DMS53 treated with DMSO at 0.1 percent for 48 hours (cell line): ENCODE measurements around the gene SMC2.

Experiments
- DNase-seq: peaks from one replicate; lab custom pipeline; 2025; ENCODE audit not compliant: unreplicated experiment; lab: John Stamatoyannopoulos, UW

SMC2 gene

GRCh38 chr9:104093647-104094533 lies at the start of gene SMC2:
TSS of gene SMC2 (plus strand) at chr9:104094309. CDS start at chr9:104095385, 1,076 bp downstream.
- DNase-seq, result peak; percentile 82

GRCh38 chr9:104068546-104068945 lies 25.6 kb upstream of the SMC2 start:
- no peak for DNase-seq

GRCh38 chr9:104069288-104069687 lies 24.8 kb upstream of the SMC2 start:
- no peak for DNase-seq

GRCh38 chr9:104071589-104071988 lies 22.5 kb upstream of the SMC2 start:
- no peak for DNase-seq

GRCh38 chr9:104073098-104073769 lies 20.9 kb upstream of the SMC2 start:
- no peak for DNase-seq

- no peak for DNase-seq
These were observed 20.4 kb upstream of the SMC2 start for GRCh38 chr9:104073770-104074133.

GRCh38 chr9:104074876-104075275 lies 19.2 kb upstream of the SMC2 start:
- DNase-seq, result no peak

- DNase-seq, result no peak
These were observed 18.0 kb upstream of the SMC2 start for GRCh38 chr9:104075801-104076753.

- no peak for DNase-seq
These were observed 15.5 kb upstream of the SMC2 start for GRCh38 chr9:104078596-104078995.

GRCh38 chr9:104080983-104081382 lies 13.1 kb upstream of the SMC2 start:
- DNase-seq, result no peak

- no peak for DNase-seq
These were observed 11.9 kb upstream of the SMC2 start for GRCh38 chr9:104082168-104082567.

GRCh38 chr9:104085525-104085924 lies 8.6 kb upstream of the SMC2 start:
- no peak for DNase-seq

- no peak for DNase-seq
These were observed 6.2 kb upstream of the SMC2 start for GRCh38 chr9:104087894-104088293.

- no peak for DNase-seq
These were observed 5.7 kb upstream of the SMC2 start for GRCh38 chr9:104088416-104088815.

GRCh38 chr9:104090578-104090977 lies 3.5 kb upstream of the SMC2 start:
- no peak for DNase-seq

- DNase-seq, result no peak
These were observed 3.0 kb upstream of the SMC2 start for GRCh38 chr9:104091116-104091515.

GRCh38 chr9:104091708-104092107 lies 2.4 kb upstream of the SMC2 start:
- DNase-seq, result peak; percentile 76

GRCh38 chr9:104092192-104092591 lies 1.9 kb upstream of the SMC2 start:
- DNase-seq, result no peak

- DNase-seq, result peak; percentile 39
These were observed 1.1 kb upstream of the SMC2 start for GRCh38 chr9:104092875-104093600.

- no peak for DNase-seq
These were observed 466 bp downstream of the SMC2 start for GRCh38 chr9:104094534-104095015.
